K562 (cell line): Measurements from ENCODE around the gene LHX3. TPM values are rescaled to one million over a fixed set of nuclear protein-coding genes. Genes with fewer than 3 reads are reported as not detected.

Experiments
- CBX3 ChIP-seq, 2 experiments: IDR thresholded peaks; 1 replicate in 1 of 2; 2 replicates in 1 of 2; pipeline ENCODE4 v1.6.1; 2012; ENCODE audit warnings: inconsistent platforms in 2 of 2, low read length in 2 of 2, borderline replicate concordance in 1 of 2, control low read depth in 1 of 2
- CUX1 ChIP-seq: fragments of 200-800 bp; sonication (Bioruptor generic); IDR thresholded peaks from 2 replicates; pipeline ENCODE4 v1.6.1; 2016; ENCODE audit warnings: missing genetic modification characterization, missing compliant biosample characterization
- ELF4 ChIP-seq: fragments of 450-650 bp; formaldehyde crosslinking; IDR thresholded peaks from 2 replicates; pipeline ENCODE4 v1.4.0; 2022; ENCODE audit warnings: missing genetic modification characterization
- HSF4 ChIP-seq: fragments of 250-450 bp; sonication (Bioruptor Pico); IDR thresholded peaks from 2 replicates; pipeline ENCODE4 v2.1.2; 2022; ENCODE audit warnings: mild to moderate bottlenecking, moderate library complexity, borderline replicate concordance
- MGA ChIP-seq: fragments of 450-650 bp; IDR thresholded peaks from 2 replicates; pipeline ENCODE4 v1.6.1; 2016; ENCODE audit warnings: mild to moderate bottlenecking, moderate library complexity
- NR4A1 ChIP-seq, 2 experiments: fragments of 250-450 bp in 1 of 2; fragments of 450-650 bp in 1 of 2; sonication (Bioruptor Pico) in 1 of 2; IDR thresholded peaks; 2 replicates each; pipeline versions ENCODE4 v1.4.0 to v1.6.1; 2016 to 2020; ENCODE audit warnings: mild to moderate bottlenecking in 2 of 2, missing compliant biosample characterization in 1 of 2, missing genetic modification characterization in 1 of 2, moderate library complexity in 1 of 2
- POU5F1 ChIP-seq: fragments of 150-350 bp; IDR thresholded peaks from 2 replicates; pipeline ENCODE4 v1.6.1; 2014; ENCODE audit warnings: borderline replicate concordance, low read length, low read depth, mild to moderate bottlenecking; ENCODE audit not compliant: partially characterized antibody
- ZNF316 ChIP-seq: fragments of 450-650 bp; IDR thresholded peaks from 2 replicates; pipeline ENCODE4 v1.6.1; 2016
- ZNF436 ChIP-seq: fragments of 250-450, 450-650 bp; sonication (Bioruptor Pico); formaldehyde crosslinking; IDR thresholded peaks from 2 replicates; pipeline ENCODE4 v1.7.0; 2020; ENCODE audit warnings: mild to moderate bottlenecking
- polyA plus RNA-seq, 8 experiments: library from polyadenylated mRNA; depleted of rRNA in 4 of 8; stranded (reverse) in 5 of 8; unstranded in 3 of 8; fragments of >200 nt; fragmentation: Nextera tagmentation in 2 of 8; fragmentation: Illumina TruSeq in 1 of 8; extraction: Ambion mirVana in 2 of 8; extraction: Trizol in 1 of 8; gene quantifications; 2 replicates each; pipeline versions ENCODE4 v1.2.1 to v1.2.3, GENCODE V29; 2011 to 2014; ENCODE audit warnings: inconsistent platforms in 1 of 8, missing spikeins in 1 of 8
- total RNA-seq, 7 experiments: library from RNA; depleted of rRNA in 6 of 7; stranded (reverse); fragments of >200 nt in 6 of 7; fragmentation: Illumina TruSeq in 2 of 7; extraction: Trizol in 2 of 7; gene quantifications; 2 replicates each; pipeline versions ENCODE4 v1.2.1 to v1.2.3, GENCODE V29; 2011 to 2021; ENCODE audit warnings: low replicate concordance in 1 of 7

Gene LHX3
- total and polyA plus RNA-seq, 9 of the 15 experiments (the other 6 are each of a cell fraction or from before 2014, with no cell fraction given): 0.09 TPM; not detected in 8

- TF ChIP-seq NR4A1 (CRISPR knock-in tag; IDR thresholded peaks at IDR 0.05) (no peak), NR4A1 (tag; IDR thresholded peaks at IDR 0.05) (no peak), POU5F1 (no peak), CUX1 (CRISPR knock-in tag) (no peak), ELF4 (CRISPR knock-in tag) (no peak), ZNF316 (no peak), CBX3 (IDR thresholded peaks at IDR 0.05; ENCODE audit: borderline replicate concordance in 1 of 2, low read length in 2 of 2) (no peak), ZNF436 (CRISPR knock-in tag) (no peak), HSF4 (no peak), MGA (no peak)
These were observed 12.4 kb downstream of the LHX3 start (continued) for GRCh38 chr9:136192289-136193126.
